NCI-H82 (cell line): Measurements from ENCODE around the gene LUC7L.
A peak's percentile ranks its signal among the peaks of the same experiment; 100 is the strongest.
"Not testable (repeated sequence)": the region's sequence is repeated elsewhere in the genome, so short reads cannot be mapped to it uniquely, and the experiment has no call there.

Experiments
- DNase-seq: peaks from one replicate; lab custom pipeline; 2025; lab: John Stamatoyannopoulos, UW

The LUC7L gene

DNA sequence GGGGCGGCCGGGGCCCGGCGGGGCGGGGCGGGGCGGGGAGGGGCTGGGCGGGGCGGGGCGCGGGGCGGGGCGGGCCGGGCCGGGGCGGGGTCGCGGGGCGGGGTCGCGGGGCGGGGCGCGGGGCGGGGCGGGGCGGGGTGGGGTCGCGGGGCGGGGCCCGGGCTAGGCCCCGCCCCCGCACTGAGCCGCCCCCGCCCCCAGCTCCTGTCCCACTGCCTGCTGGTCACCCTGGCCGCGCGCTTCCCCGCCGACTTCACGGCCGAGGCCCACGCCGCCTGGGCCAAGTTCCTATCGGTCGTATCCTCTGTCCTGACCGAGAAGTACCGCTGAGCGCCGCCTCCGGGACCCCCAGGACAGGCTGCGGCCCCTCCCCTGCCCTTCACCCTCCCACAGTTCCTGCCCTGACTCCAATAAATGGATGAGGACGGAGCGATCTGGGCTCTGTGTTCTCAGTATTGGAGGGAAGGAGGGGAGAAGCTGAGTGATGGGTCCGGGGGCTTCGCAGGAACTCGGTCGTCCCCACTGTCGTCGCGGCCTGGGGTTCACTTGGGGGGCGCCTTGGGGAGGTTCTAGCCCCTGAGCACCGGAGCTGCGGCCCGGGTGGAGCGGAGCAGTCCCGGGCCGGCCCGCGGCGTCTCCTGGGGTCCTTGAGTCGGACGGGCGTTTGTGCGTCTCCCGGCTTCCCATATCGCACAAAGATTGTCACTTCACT, 64.3 kb downstream of the LUC7L start:
- peak; percentile 58 for DNase-seq

DNA sequence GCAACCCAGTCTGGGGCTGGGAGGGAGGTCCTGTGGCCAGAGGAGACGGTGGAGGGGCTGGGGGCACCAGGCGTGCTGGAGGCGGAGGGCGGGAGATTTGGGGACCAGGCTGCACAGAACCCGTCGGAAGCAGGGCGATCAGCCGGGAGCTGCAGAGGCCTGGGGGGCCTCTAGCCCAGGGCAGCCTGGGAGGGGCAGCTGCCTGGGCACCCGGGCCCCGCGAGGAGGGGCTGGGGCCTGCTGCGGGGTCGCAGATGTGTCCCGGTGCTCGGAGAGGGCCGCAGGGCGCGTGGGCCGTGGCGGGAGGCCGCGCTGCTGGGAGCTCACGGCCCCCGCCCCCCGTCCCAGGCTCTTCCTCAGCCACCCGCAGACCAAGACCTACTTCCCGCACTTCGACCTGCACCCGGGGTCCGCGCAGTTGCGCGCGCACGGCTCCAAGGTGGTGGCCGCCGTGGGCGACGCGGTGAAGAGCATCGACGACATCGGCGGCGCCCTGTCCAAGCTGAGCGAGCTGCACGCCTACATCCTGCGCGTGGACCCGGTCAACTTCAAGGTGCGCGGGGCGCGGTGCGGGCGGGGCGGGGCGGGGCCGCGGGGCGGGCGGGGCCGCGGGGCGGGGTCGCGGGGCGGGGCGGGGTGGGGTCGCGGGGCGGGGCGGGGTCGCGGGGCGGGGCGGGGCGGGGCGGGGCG, 65.0 kb downstream of the LUC7L start:
- not testable (repeated sequence) for DNase-seq

DNA sequence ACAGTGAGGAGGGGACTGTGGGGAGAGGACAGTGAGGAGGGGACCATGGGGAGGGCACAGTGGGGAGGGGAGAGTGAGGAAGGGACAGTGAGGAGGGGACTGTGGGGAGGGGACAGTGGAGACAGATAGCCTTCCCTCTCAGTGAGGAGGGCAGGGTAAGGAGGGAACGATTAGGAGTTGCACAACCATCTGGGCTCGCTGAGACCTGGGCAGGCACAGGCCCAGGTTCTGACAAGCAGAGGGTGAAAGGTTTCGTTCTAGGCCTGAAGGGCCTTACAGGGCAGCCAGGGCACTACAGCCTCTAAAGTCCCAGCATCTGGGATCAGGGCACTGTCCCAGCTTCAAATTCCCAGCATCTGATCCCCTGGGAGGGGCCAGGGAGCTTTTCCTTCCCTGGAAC, 65.6 kb downstream of the LUC7L start:
- not testable (repeated sequence) for DNase-seq

DNA sequence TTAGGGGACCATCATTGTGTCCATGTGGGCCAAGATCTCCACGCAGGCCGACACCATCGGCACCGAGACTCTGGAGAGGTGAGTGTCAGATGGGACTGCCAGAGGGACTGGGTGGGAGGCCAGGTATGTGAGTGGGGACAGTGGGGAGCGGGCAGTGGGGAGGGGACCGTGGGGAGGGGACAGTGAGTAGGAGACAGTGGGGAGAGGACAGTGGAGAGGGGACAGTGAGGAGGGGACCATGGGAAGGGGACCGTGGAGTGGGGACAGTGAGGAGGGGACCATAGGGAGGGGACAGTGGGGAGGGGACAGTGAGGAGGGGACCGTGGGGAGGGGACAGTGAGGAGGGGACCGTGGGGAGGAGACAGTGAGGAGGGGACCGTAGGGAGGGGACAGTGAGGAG, 66.1 kb downstream of the LUC7L start:
- DNase-seq: not testable (repeated sequence)

DNA sequence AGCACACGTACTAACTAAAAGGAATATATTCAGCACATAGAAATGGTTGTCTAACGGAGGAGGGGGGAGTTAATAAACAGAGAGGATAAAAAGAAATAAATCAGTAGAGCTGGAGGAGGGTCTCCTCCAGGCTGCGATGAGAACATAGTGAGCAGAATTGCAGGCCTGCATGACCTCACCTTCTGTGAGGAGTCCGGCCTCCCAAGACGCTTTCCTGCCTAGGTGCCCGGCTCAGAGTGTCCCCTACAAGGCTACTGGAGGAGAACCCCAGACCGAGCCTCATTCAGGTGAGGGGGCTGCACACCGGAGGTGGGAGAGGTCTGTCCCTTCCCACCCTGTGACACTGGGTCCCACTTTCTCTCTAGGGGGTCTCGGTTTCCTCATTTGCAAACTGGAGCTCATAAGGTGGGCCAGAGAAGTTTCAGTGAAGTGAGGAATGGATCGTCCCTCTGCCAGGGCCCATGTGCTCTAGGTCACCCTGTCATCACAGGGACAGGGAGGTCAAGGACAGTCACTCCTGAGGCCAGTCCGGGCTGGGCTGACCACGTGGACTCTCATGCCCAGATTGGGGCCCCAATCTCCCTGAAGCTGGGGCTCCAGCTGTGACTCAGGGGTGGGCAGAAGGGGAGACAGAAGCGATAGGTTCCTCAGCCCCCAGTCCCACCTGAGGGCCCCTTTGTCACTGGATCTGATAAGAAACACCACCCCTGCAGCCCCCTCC, 66.8 kb downstream of the LUC7L start:
- no peak for DNase-seq

DNA sequence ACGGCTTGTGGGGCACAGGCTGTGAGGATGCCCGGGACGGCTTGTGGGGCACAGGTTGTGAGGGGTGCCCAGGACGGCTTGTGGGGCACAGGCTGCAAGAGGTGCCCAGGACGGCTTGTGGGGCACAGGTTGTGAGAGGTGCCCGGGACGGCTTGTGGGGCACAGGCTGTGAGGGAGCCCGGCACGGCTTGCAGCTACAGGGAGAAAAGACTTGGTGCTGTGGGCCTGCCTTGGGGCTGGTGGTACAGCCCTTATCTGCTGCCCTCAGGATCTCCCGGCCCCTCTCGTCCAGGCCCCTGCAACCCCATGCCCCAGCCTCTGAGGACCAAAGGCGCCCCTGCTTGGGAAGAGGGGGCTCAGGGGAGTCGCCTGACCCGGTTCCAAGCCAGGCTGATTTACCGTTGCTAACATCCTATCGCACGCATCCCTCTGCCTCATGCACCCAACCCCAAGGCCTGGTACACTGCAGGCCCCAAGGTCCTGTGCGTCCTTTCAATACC, 68.5 kb downstream of the LUC7L start:
- no peak for DNase-seq

DNA sequence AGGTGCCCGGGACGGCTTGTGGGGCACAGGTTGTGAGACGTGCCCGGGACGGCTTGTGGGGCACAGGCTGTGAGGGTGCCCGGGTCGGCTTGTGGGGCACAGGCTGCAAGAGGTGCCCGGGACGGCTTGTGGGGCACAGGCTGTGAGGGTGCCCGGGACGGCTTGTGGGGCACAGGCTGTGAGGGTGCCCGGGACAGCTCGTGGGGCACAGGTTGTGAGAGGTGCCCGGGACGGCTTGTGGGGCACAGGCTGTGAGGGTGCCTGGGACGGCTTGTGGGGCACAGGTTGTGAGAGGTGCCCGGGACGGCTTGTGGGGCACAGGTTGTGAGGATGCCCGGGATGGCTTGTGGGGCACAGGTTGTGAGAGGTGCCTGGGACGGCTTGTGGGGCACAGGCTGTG, 69.0 kb downstream of the LUC7L start:
- DNase-seq: not testable (repeated sequence)

DNA sequence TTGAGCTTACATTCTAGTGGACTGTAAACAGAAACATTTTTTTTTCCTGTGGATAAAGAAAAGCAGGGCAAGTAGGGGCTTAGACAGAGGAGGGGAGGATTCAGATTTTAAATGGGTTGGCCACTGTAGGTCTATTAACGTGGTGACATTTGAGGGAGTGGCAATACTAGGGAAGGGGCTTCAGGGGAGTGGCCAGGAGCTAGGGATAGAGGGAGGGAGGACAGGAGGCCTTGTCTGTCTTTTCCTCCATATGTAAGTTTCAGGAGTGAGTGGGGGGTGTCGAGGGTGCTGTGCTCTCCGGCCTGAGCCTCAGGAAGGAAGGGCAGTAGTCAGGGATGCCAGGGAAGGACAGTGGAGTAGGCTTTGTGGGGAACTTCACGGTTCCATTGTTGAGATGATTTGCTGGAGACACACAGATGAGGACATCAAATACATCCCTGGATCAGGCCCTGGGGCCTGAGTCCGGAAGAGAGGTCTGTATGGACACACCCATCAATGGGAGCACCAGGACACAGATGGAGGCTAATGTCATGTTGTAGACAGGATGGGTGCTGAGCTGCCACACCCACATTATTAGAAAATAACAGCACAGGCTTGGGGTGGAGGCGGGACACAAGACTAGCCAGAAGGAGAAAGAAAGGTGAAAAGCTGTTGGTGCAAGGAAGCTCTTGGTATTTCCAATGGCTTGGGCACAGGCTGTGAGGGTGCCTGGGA, 70.0 kb downstream of the LUC7L start:
- no peak for DNase-seq

DNA sequence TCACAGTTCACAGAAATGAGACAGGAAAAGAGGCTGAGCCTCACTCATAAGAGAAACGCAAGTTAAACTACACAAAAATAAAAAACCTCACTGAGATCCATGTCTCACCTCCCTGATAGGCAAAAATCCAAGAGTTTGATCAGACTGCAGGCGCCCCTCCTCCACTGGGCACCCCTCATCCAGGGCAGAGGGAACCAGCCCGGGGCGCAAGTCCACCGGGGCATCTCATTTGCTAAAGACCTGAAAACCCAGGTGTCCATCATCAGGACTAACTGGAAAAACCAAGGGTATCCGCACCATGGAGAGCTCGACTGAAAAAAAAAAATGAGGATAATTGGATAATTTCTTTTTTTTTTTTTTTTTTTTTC, 74.2 kb downstream of the LUC7L start:
- no peak for DNase-seq

DNA sequence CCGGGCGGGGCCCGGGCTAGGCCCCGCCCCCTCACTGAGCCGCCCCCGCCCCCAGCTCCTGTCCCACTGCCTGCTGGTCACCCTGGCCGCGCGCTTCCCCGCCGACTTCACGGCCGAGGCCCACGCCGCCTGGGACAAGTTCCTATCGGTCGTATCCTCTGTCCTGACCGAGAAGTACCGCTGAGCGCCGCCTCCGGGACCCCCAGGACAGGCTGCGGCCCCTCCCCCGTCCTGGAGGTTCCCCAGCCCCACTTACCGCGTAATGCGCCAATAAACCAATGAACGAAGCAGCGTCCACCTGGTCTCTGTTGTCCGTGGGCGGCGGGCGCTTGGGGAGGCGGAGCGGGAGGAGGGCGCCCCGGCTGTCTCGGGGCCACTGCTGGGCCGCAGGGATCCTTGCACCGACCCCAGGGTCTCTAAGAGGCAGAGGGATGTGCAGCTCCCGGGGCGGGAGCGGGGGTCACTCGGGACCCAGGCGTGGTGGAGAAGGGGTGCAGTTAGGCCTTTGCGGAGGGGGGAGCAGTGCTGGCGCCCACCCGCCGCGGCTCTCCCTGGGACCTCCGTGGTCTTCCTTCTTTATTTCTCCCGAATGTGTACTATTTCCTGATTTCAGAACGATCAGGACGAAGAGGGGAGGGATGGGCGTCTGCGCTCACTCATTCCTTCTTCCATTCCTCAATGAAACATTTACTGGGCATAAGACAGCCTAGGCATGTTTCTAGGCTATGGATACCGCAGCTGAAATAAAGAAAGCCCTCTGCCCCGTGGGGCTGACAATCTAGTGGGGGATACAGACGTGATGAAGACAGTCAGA, 74.8 kb downstream of the LUC7L start:
- peak; percentile 60 for DNase-seq

DNA sequence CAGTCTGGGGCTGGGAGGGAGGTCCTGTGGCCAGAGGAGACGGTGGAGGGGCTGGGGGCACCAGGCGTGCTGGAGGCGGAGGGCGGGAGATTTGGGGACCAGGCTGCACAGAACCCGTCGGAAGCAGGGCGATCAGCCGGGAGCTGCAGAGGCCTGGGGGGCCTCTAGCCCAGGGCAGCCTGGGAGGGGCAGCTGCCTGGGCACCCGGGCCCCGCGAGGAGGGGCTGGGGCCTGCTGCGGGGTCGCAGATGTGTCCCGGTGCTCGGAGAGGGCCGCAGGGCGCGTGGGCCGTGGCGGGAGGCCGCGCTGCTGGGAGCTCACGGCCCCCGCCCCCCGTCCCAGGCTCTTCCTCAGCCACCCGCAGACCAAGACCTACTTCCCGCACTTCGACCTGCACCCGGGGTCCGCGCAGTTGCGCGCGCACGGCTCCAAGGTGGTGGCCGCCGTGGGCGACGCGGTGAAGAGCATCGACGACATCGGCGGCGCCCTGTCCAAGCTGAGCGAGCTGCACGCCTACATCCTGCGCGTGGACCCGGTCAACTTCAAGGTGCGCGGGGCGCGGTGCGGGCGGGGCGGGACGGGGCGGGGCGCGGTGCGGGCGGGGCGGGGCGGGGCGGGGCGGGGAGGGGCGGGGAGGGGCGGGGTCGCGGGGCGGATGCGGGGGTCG, 75.6 kb downstream of the LUC7L start:
- DNase-seq: not testable (repeated sequence)

DNA sequence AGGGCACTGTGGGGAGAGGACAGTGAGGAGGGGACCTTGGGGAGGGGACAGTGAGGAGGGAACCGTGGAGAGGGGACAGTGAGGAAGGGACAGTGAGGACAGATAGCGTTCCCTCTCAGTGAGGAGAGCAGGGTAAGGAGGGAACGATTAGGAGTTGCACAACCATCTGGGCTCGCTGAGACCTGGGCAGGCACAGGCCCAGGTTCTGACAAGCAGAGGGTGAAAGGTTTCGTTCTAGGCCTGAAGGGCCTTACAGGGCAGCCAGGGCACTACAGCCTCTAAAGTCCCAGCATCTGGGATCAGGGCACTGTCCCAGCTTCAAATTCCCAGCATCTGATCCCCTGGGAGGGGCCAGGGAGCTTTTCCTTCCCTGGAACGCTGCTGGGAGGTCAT, 76.1 kb downstream of the LUC7L start:
- DNase-seq: not testable (repeated sequence)

DNA sequence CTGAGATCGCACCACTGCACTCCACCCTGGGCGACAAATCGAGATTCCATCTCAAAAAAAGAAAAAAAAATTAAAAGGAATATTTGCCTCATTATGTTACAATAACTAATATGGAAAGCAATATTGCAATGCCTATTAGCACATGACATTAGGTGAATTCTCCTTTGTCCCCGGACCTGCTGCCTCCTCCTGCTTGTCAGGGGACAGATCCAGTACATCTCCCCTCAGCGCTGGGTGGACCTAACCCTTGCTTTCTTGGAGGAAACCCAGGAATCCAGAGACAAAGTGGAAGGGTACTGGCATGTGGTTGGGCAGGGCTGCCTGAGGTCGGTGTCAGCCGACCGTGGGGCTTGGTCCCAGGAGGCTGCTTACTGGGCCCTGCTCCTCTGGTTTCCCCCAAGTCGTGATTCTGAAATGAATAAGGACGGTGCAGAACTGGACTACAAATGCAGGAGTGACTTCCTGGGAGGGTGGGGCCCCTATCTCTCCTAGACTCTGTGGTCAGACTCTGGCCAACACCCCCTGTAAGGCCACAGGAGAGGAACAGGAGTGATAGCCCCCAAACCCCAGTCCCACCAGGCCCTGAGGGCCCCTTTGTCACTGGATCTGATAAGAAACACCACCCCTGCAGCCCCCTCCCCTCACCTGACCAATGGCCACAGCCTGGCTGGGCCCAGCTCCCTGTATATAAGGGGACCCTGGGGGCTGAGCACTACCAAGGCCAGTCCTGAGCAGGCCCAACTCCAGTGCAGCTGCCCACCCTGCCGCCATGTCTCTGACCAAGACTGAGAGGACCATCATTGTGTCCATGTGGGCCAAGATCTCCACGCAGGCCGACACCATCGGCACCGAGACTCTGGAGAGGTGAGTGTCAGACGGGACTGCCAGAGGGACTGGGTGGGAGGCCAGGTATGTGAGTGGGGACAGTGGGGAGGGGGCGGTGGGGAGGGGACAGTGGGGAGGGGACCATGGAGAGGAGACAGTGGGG, 76.8 kb downstream of the LUC7L start, which contains the start of gene HBZ:
TSS of gene HBZ (plus strand) at position 504 of the 988 bp plus-strand sequence. CDS start at position 770, 266 bp downstream.
- DNase-seq: no peak

DNA sequence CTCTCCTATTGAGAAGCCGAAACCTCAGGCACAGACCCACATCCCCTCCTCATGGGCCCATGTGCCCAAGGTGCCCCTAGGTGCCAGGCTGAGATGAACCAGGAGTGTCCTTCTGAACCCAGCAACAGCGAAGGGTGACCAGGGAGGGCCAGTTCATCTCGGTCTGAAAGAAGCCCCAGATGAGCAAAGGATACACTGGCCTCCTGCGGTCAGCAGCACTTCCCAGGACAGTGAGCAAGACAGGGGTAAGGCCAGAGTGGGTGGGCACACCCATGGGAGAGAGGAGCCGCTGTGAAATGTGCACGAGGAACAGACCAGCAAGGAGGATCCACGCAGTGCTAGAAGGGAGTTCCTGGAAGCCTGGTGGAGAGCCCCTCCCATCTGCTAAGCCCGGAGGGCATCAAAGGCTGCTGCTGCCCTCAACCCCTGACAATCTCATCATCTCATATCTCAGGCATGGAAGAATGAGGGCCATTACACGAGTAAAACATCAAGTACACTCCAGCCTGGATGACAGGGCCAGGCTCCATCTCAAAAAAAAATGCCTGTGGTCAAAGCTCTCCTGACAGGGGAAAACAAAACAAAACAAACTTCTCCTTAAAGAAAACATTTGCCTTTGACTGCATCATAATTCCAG, 80.1 kb downstream of the LUC7L start:
- DNase-seq: no peak

DNA sequence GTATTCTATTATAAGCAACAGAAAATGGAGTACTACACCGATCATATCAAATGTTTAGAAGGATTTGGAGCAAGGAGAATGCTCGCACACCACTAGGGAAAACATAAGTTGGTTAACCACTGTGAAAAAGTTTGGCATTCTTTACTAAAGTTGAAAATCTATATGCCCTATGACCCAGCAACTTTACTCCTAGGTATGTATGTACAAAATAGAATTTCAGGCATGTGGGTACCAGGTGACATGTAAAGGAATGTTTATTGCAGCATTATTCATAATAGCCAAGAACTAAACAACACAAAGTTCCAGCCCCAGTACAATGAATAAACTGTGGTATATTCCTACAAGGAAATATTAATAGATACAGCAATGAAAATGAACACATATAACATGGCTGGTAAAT, 82.6 kb downstream of the LUC7L start:
- DNase-seq: no peak

DNA sequence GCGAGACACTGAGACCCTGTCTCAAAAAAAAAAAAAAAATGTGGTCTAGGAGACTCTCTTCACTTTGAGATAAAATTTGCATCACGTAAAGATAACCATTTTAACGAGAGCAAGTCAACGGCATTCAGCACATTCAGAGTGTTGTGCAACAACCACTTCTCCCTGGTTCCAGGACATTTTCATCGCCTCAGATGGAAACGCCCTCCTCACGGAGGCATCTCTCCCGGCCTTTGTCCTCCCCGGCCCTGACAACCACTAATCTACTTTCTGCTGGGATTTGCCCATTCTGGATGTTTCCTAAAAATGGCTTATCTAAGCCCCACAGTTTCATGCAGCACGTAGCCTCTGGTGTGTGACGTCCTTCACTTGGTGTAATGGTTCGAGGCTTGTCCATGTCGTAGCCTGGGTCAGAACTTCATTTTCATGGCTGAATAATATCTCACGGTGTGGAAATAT, 84.4 kb downstream of the LUC7L start:
- no peak for DNase-seq

DNA sequence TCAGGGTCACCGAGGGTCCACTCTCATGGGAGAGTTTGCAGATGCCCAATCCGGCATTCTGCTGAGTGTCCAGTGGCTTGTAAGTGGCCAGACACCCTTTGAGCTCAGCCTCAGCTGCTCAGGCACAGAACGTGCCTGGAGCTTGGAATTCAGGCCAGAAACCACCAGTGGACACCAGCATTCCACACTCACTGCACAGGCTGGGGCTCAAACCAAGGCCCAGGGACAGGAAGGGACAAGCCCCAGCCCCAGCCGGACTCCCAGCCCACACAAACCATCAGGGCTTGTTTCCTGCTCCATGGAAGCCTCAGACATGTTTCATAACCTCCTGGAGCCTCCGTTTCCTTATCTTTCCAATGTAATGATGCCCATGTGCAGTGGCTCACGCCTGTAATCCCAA, 85.8 kb downstream of the LUC7L start:
- no peak for DNase-seq

DNA sequence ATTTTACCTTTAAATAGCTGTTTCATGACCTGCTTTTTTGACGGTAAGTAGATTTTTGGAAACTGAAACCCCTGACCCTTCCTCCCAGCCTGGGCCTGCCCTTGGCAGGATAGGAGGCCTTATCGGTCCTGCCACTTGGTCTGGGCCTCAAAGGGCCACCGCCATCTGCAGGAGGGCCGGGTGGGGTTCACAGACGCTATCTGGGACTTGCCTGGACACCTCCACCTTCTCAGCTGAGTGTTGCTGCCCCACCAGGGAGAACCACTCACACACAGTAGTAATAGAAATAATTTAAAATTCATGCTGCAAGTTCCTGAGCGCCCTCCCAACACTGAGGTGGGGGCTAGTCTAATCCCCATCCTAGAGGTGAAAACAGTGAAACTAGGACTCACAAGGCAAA, 86.2 kb downstream of the LUC7L start:
- DNase-seq: no peak

DNA sequence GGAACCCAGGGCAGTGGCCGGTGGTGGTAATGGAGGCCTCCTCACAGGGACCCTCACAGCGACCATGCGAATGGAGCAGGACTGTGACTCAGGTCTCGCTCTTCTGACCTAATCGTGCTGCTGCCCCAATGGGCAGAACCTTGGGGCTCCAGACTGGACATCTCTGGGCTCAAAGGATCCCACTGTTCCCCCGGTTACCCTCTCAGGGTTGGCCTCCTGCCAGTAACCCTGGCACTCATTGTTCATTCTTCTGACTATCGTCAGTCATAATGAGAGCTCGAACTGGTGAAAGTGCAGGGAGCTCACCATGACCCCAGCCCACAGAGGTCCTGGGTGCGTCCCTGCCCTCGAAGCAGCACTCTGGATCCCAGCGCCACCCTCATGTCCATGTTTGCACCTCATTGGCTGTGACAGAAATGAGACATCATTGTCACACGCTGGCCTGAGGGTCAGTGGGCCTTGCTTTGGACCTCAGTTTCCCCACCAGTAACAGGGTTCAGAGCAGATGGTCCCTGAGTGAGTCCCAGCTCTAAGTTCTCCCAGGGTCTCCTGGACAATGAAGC, 86.8 kb downstream of the LUC7L start:
- DNase-seq: no peak
